GM12878 (cell line): Measurements from ENCODE around the gene NUBPL. TPM values are rescaled to one million over a fixed set of nuclear protein-coding genes. Genes with fewer than 3 reads are reported as not detected.

Experiments used
- ATAC-seq: fragments of 200-7000 bp; cut with Tn5 transposase; 3 replicates; pipeline ENCODE4 v1.9.1; 2020; ENCODE audit warnings: mild to moderate bottlenecking, moderate library complexity
- BruUV-seq: library from RNA; stranded (reverse); fragments of 400-500 nt; replicated peaks from 2 replicates; lab custom pipeline; 2021; lab: Mats Ljungman, UMichigan
- CTCF ChIA-PET: fragments of 300-600 bp; sonication (Branson Sonifier 250); formaldehyde crosslinking; extraction: SDS; loops from one replicate; lab custom pipeline; 2021; ENCODE audit warnings: inconsistent platforms; lab: Yijun Ruan, JAX
- POLR2A ChIA-PET: fragments of 350-600 bp; formaldehyde crosslinking; extraction: SDS; loops from one replicate; lab custom pipeline; 2021; ENCODE audit warnings: inconsistent platforms; lab: Charles Lee
- RAD21 ChIA-PET: fragments of 300-600 bp; sonication (Branson Sonifier 250); formaldehyde crosslinking; loops from one replicate; lab custom pipeline; 2023; ENCODE audit warnings: antibody characterized with exemption; ENCODE audit not compliant: unreplicated experiment; lab: Charles Lee
- SMC1A ChIA-PET: fragments of 300-600 bp; sonication (Branson Sonifier 250); formaldehyde crosslinking; loops from one replicate; lab custom pipeline; 2023; ENCODE audit not compliant: unreplicated experiment, uncharacterized antibody; lab: Charles Lee
- DNase-seq: peaks from one replicate; pipeline ENCODE4 v3.0.0-alpha.2; 2011; ENCODE audit warnings: low read depth, low spot score
- FAIRE-seq: peaks from 3 replicates; lab custom pipeline; 2011; peaks lifted over from hg19 to GRCh38; lab: Jason Lieb, UNC
- H2AFZ ChIP-seq: 2 replicates; pipeline ENCODE4 v1.6.0; 2011; ENCODE audit warnings: low read depth, low read length, control low read depth; ENCODE audit not compliant: control insufficient read depth
- H3K27ac ChIP-seq: 2 replicates; pipeline ENCODE4 v1.5.1; 2011; ENCODE audit warnings: control low read depth; ENCODE audit not compliant: control insufficient read depth, insufficient read depth
- H3K27me3 ChIP-seq, 2 experiments: replicated peaks in 1 of 2; 2 replicates each; pipeline versions ENCODE4 v1.6.0 to v1.6.1; 2011; ENCODE audit warnings: low read length in 1 of 2; ENCODE audit not compliant: control insufficient read depth in 2 of 2, insufficient read depth in 2 of 2
- H3K36me3 ChIP-seq, 2 experiments: 2 replicates each; pipeline ENCODE4 v1.5.1; 2011; ENCODE audit warnings: low read length in 1 of 2; ENCODE audit not compliant: control insufficient read depth in 2 of 2, insufficient read depth in 2 of 2
- H3K4me1 ChIP-seq: 2 replicates; pipeline ENCODE4 v1.6.1; 2011; ENCODE audit warnings: mild to moderate bottlenecking, low read length, moderate library complexity, mixed read lengths; ENCODE audit not compliant: control insufficient read depth, insufficient read depth
- H3K4me2 ChIP-seq: 2 replicates; pipeline ENCODE4 v1.6.0; 2011; ENCODE audit warnings: control low read depth; ENCODE audit not compliant: control insufficient read depth, insufficient read depth
- H3K4me3 ChIP-seq: fragments of 200-600 bp; sonication (generic); 2 replicates; pipeline ENCODE4 v1.5.1; 2016
- H3K79me2 ChIP-seq: 2 replicates; pipeline ENCODE4 v1.6.0; 2011; ENCODE audit warnings: low read length; ENCODE audit not compliant: control insufficient read depth, insufficient read depth
- H3K9ac ChIP-seq: 2 replicates; pipeline ENCODE4 v1.8.0; 2011; ENCODE audit warnings: low read length, control low read depth, mixed read lengths; ENCODE audit not compliant: control insufficient read depth, insufficient read depth
- H3K9me3 ChIP-seq: replicated peaks from 3 replicates; pipeline ENCODE4 v1.5.1; 2011; ENCODE audit warnings: mild to moderate bottlenecking, low read length; ENCODE audit not compliant: control insufficient read depth, insufficient read depth
- H4K20me1 ChIP-seq: 2 replicates; pipeline ENCODE4 v1.6.0; 2011; ENCODE audit not compliant: control insufficient read depth, insufficient read depth
- BRCA1 ChIP-seq: IDR thresholded peaks from 2 replicates; pipeline ENCODE4 v1.6.1; 2011; ENCODE audit warnings: low read depth, low read length, improper control_type of control experiment
- CBX5 ChIP-seq: sonication (generic); IDR thresholded peaks from 2 replicates; pipeline ENCODE4 v1.6.1; 2016; ENCODE audit warnings: low read depth, moderate library complexity, mild to moderate bottlenecking, inconsistent platforms
- DPF2 ChIP-seq: fragments of 450-650 bp; IDR thresholded peaks from 2 replicates; pipeline ENCODE4 v1.6.1; 2017; ENCODE audit warnings: mild to moderate bottlenecking
- RBBP5 ChIP-seq: fragments of 200-600 bp; sonication (generic); conservative IDR thresholded peaks from 2 replicates; pipeline ENCODE4 v1.6.1; 2016
- RCOR1 ChIP-seq: conservative IDR thresholded peaks from 2 replicates; pipeline ENCODE4 v1.6.1; 2012; ENCODE audit warnings: low read depth, low read length, improper control_type of control experiment
- SUPT20H ChIP-seq: IDR thresholded peaks from 2 replicates; pipeline ENCODE4 v1.6.1; 2011; ENCODE audit warnings: low read depth, mild to moderate bottlenecking, low read length, moderate library complexity, borderline replicate concordance; ENCODE audit not compliant: control insufficient read depth
- YBX1 ChIP-seq: fragments of 450-650 bp; IDR thresholded peaks from 2 replicates; pipeline ENCODE4 v1.6.1; 2016; ENCODE audit warnings: antibody characterized with exemption
- WGBS: methylation state at CpG from one replicate; pipeline ENCODE4 v1.1.6; 2016; ENCODE audit warnings: low lambda C conversion rate; ENCODE audit not compliant: insufficient replicate concordance, insufficient coverage; ENCODE audit errors: missing lambda C conversion rate; 5-methylcytosine and 5-hydroxymethylcytosine counted together
- in situ Hi-C: fragments of 300-500 bp; cut with MboI; formaldehyde crosslinking; loops from 9 replicates; pipeline ENCODE4 v1.14.3; 2018; ENCODE audit warnings: mixed read lengths
- intact Hi-C: fragments of 100-400 bp; cut with micrococcal nuclease; formaldehyde crosslinking; loops from one replicate; pipeline ENCODE4 v1.14.2; 2022; ENCODE audit not compliant: unreplicated experiment
- polyA plus RNA-seq, 11 experiments: library from polyadenylated mRNA; depleted of rRNA in 4 of 11; unstranded in 6 of 11; stranded (reverse) in 5 of 11; fragments of >200 nt; fragmentation: Nextera tagmentation in 4 of 11; fragmentation: Illumina TruSeq in 1 of 11; extraction: Ambion mirVana in 4 of 11; extraction: Trizol in 1 of 11; gene quantifications; 1 replicate in 1 of 11; 2 replicates in 10 of 11; pipeline versions ENCODE4 v1.2.1 to v1.2.3, GENCODE V29; 2011 to 2016; ENCODE audit warnings: inconsistent platforms in 2 of 11, missing spikeins in 2 of 11, low read depth in 1 of 11
- total RNA-seq, 4 experiments: library from RNA; depleted of rRNA in 3 of 4; stranded (reverse); fragments of >200 nt in 3 of 4; fragmentation: Illumina TruSeq in 1 of 4; extraction: Trizol in 1 of 4; gene quantifications; 2 replicates each; pipeline versions ENCODE4 v1.2.1 to v1.2.3, GENCODE V29; 2013 to 2021
- TF ChIP-seq, protein P1 (sequence below): IDR thresholded peaks from 2 replicates; pipeline ENCODE4 v1.6.1; 2012; ENCODE audit warnings: improper control_type of control experiment, low read depth, low read length; ENCODE audit not compliant: insufficient replicate concordance
- TF ChIP-seq, protein P2 (sequence below): fragments of 450-650 bp; IDR thresholded peaks from 2 replicates; pipeline ENCODE4 v1.6.1; 2017; ENCODE audit warnings: mild to moderate bottlenecking, moderate library complexity
- TF ChIP-seq, protein P3 (sequence below): fragments of 450-650 bp; IDR thresholded peaks from 2 replicates; pipeline ENCODE4 v1.6.1; 2018; ENCODE audit warnings: mild to moderate bottlenecking, low read depth, moderate library complexity; ENCODE audit not compliant: partially characterized antibody

The NUBPL gene
- total and polyA plus RNA-seq, 10 of the 15 experiments (the other 5 are each of a cell fraction or from before 2014, with no cell fraction given), result 3.4 to 11.6 (median 8.1) TPM

DNA sequence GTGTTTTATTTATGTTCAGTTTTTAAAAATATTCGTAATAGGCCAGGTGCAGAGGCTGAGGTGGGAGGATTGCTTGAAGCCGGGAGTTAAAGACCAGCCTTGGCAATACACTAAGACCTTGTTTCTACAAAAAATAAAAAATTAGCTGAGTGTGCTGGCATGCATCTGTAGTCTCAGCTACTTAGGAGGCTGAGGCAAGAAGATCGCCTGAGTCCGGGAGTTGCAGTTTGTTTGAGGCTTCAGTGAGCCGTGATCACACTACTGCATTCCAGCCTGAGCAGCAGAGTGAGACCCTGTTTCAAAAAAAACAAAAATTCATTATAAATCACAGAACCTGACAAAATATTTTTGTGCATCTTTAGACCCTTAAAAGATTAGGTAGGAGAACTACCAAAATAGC lies 275.8 kb downstream of the NUBPL start:
- CTCF ChIA-PET, result no interaction called here

More for the DNA sequence above, 275.8 kb downstream of the NUBPL start:
- ChIA-PET POLR2A (no interaction called here), RAD21 (no interaction called here), SMC1A (interaction anchor here (1.1 kb wide), 1 partner anchor 12 kb away, joined by 3 read pairs; no protein-coding TSS in a partner anchor)
- no peak for DNase-seq
- Histone ChIP-seq H3K79me2 (no peaks in the 10 kb centered on the region), H3K4me1 (no peaks in the 10 kb centered on the region), H3K9ac (no peak overlapping the region), H3K9me3 (no peaks in the 10 kb centered on the region), H3K4me3 (no peak overlapping the region), H3K4me2 (no peak overlapping the region), H2AFZ (no peak overlapping the region), H4K20me1 (no peaks in the 10 kb centered on the region), H3K27ac (no peak overlapping the region), H3K27me3 (no peaks in the 10 kb centered on the region), H3K36me3 (no peaks in the 10 kb centered on the region)
- intact Hi-C loops, result no loop called here
- in situ Hi-C loops, result no loop called here
- ATAC-seq, result no peak
- TF ChIP-seq CBX5 (no peak), DPF2 (no peak), RBBP5 (no peak), SUPT20H (no peak), BRCA1 (no peak), YBX1 (no peak), RCOR1 (no peak)
- TF ChIP-seq, protein P1, sequence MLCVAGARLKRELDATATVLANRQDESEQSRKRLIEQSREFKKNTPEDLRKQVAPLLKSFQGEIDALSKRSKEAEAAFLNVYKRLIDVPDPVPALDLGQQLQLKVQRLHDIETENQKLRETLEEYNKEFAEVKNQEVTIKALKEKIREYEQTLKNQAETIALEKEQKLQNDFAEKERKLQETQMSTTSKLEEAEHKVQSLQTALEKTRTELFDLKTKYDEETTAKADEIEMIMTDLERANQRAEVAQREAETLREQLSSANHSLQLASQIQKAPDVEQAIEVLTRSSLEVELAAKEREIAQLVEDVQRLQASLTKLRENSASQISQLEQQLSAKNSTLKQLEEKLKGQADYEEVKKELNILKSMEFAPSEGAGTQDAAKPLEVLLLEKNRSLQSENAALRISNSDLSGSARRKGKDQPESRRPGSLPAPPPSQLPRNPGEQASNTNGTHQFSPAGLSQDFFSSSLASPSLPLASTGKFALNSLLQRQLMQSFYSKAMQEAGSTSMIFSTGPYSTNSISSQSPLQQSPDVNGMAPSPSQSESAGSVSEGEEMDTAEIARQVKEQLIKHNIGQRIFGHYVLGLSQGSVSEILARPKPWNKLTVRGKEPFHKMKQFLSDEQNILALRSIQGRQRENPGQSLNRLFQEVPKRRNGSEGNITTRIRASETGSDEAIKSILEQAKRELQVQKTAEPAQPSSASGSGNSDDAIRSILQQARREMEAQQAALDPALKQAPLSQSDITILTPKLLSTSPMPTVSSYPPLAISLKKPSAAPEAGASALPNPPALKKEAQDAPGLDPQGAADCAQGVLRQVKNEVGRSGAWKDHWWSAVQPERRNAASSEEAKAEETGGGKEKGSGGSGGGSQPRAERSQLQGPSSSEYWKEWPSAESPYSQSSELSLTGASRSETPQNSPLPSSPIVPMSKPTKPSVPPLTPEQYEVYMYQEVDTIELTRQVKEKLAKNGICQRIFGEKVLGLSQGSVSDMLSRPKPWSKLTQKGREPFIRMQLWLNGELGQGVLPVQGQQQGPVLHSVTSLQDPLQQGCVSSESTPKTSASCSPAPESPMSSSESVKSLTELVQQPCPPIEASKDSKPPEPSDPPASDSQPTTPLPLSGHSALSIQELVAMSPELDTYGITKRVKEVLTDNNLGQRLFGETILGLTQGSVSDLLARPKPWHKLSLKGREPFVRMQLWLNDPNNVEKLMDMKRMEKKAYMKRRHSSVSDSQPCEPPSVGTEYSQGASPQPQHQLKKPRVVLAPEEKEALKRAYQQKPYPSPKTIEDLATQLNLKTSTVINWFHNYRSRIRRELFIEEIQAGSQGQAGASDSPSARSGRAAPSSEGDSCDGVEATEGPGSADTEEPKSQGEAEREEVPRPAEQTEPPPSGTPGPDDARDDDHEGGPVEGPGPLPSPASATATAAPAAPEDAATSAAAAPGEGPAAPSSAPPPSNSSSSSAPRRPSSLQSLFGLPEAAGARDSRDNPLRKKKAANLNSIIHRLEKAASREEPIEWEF, result no peak
- TF ChIP-seq, protein P2, sequence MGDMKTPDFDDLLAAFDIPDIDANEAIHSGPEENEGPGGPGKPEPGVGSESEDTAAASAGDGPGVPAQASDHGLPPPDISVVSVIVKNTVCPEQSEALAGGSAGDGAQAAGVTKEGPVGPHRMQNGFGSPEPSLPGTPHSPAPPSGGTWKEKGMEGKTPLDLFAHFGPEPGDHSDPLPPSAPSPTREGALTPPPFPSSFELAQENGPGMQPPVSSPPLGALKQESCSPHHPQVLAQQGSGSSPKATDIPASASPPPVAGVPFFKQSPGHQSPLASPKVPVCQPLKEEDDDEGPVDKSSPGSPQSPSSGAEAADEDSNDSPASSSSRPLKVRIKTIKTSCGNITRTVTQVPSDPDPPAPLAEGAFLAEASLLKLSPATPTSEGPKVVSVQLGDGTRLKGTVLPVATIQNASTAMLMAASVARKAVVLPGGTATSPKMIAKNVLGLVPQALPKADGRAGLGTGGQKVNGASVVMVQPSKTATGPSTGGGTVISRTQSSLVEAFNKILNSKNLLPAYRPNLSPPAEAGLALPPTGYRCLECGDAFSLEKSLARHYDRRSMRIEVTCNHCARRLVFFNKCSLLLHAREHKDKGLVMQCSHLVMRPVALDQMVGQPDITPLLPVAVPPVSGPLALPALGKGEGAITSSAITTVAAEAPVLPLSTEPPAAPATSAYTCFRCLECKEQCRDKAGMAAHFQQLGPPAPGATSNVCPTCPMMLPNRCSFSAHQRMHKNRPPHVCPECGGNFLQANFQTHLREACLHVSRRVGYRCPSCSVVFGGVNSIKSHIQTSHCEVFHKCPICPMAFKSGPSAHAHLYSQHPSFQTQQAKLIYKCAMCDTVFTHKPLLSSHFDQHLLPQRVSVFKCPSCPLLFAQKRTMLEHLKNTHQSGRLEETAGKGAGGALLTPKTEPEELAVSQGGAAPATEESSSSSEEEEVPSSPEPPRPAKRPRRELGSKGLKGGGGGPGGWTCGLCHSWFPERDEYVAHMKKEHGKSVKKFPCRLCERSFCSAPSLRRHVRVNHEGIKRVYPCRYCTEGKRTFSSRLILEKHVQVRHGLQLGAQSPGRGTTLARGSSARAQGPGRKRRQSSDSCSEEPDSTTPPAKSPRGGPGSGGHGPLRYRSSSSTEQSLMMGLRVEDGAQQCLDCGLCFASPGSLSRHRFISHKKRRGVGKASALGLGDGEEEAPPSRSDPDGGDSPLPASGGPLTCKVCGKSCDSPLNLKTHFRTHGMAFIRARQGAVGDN, result no peak
- TF ChIP-seq, protein P3, sequence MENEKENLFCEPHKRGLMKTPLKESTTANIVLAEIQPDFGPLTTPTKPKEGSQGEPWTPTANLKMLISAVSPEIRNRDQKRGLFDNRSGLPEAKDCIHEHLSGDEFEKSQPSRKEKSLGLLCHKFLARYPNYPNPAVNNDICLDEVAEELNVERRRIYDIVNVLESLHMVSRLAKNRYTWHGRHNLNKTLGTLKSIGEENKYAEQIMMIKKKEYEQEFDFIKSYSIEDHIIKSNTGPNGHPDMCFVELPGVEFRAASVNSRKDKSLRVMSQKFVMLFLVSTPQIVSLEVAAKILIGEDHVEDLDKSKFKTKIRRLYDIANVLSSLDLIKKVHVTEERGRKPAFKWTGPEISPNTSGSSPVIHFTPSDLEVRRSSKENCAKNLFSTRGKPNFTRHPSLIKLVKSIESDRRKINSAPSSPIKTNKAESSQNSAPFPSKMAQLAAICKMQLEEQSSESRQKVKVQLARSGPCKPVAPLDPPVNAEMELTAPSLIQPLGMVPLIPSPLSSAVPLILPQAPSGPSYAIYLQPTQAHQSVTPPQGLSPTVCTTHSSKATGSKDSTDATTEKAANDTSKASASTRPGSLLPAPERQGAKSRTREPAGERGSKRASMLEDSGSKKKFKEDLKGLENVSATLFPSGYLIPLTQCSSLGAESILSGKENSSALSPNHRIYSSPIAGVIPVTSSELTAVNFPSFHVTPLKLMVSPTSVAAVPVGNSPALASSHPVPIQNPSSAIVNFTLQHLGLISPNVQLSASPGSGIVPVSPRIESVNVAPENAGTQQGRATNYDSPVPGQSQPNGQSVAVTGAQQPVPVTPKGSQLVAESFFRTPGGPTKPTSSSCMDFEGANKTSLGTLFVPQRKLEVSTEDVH, result no peak
- BruUV-seq, result no TSS peak
- no peak for FAIRE-seq
- over 99% methylated on average over 5 of the region's 5 CpGs for WGBS
